A673 (cell line): ENCODE results near the gene CHST2. TPM values are rescaled to one million over a fixed set of nuclear protein-coding genes. Genes with fewer than 3 reads are reported as not detected.

Experiments
- BruUV-seq: library from RNA; stranded (reverse); fragments of 400-500 nt; replicated peaks from 2 replicates; lab custom pipeline; 2021; lab: Mats Ljungman, UMichigan
- CTCF ChIA-PET: fragments of 300-600 bp; sonication (Branson Sonifier 250); formaldehyde crosslinking; loops from one replicate; lab custom pipeline; 2022; ENCODE audit warnings: antibody characterized with exemption; lab: Charles Lee
- POLR2A ChIA-PET: fragments of 300-600 bp; sonication (Branson Sonifier 250); formaldehyde crosslinking; loops from one replicate; lab custom pipeline; 2022; ENCODE audit warnings: antibody characterized with exemption; ENCODE audit not compliant: low non-redundant PET; lab: Charles Lee
- DNase-seq: peaks from one replicate; pipeline ENCODE4 v3.0.0-alpha.2; 2015; ENCODE audit warnings: low spot score
- H3K27ac ChIP-seq: fragments of 200-600 bp; sonication (generic); 2 replicates; pipeline ENCODE4 v1.5.1; 2016; ENCODE audit warnings: mixed run types, low read depth, mild to moderate bottlenecking, mixed read lengths, antibody characterized with exemption, low read length; ENCODE audit not compliant: poor library complexity, severe bottlenecking
- H3K27me3 ChIP-seq: fragments of 200-600 bp; sonication (generic); replicated peaks from 2 replicates; pipeline ENCODE4 v1.6.1; 2017; ENCODE audit warnings: mixed run types, low read depth, mild to moderate bottlenecking, mixed read lengths, antibody characterized with exemption, low read length; ENCODE audit not compliant: insufficient read depth, poor library complexity
- H3K36me3 ChIP-seq: fragments of 200-600 bp; sonication (generic); 2 replicates; pipeline ENCODE4 v1.6.1; 2016; ENCODE audit warnings: mixed run types, mild to moderate bottlenecking, mixed read lengths, antibody characterized with exemption, low read length; ENCODE audit not compliant: insufficient read depth, poor library complexity, severe bottlenecking
- H3K4me1 ChIP-seq: fragments of 200-600 bp; sonication (generic); 2 replicates; pipeline ENCODE4 v1.6.1; 2017; ENCODE audit warnings: mixed run types, mild to moderate bottlenecking, mixed read lengths, antibody characterized with exemption, low read length; ENCODE audit not compliant: insufficient read depth, poor library complexity, severe bottlenecking
- H3K4me3 ChIP-seq: fragments of 200-600 bp; sonication (generic); 2 replicates; pipeline ENCODE4 v1.5.1; 2016; ENCODE audit warnings: low read depth, mixed run types, mild to moderate bottlenecking, mixed read lengths, low read length; ENCODE audit not compliant: poor library complexity, severe bottlenecking
- H3K9me3 ChIP-seq: fragments of 200-600 bp; sonication (generic); 2 replicates; pipeline ENCODE4 v1.6.1; 2016; ENCODE audit warnings: mixed run types, low read depth, mild to moderate bottlenecking, mixed read lengths, antibody characterized with exemption, low read length; ENCODE audit not compliant: poor library complexity, severe bottlenecking
- EZH2 ChIP-seq: fragments of 200-600 bp; sonication (generic); IDR thresholded peaks from 2 replicates; pipeline ENCODE4 v1.6.1; 2017; ENCODE audit warnings: borderline replicate concordance, low read depth, mild to moderate bottlenecking, mixed read lengths, antibody characterized with exemption, low read length; ENCODE audit not compliant: poor library complexity, severe bottlenecking
- intact Hi-C: fragments of 100-400 bp; cut with micrococcal nuclease; formaldehyde crosslinking; loops from one replicate; pipeline ENCODE4 v1.10.0; 2022; ENCODE audit not compliant: unreplicated experiment
- total RNA-seq: library from RNA; stranded (reverse); gene quantifications from 2 replicates; pipeline ENCODE4 v1.2.3, GENCODE V29; 2021
- TF ChIP-seq, protein P1 (sequence below): fragments of 300-800, 200-600 bp; sonication (generic); conservative IDR thresholded peaks from 2 replicates; pipeline ENCODE4 v1.5.1; 2017; ENCODE audit warnings: low read depth, mild to moderate bottlenecking, antibody characterized with exemption, low read length, moderate library complexity, mixed read lengths

CHST2 gene
- total RNA-seq, 1 experiment from 2014 or later = 0.64 TPM

DNA sequence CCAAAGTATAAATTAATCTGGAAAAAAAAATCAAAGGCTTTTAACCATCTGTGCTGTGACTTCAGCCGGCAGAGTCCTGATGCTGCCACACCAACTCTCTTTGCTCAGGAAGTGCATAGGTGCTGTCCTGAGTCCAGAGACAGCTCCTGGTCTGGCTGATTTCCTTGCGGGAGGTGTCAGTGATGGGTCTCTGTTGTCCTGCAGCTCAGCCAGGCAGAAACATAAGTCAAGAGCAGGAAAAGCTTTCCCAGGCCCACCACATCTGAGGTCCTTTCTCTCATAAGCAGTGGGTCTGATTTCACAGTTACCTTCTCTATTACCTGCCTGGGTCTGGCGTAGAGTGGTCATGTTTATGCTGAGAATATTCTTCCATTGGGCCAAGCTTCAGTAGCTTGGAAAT, 19.4 kb downstream of the CHST2 start:
- intact Hi-C loops = no loop called here
- BruUV-seq = no TSS peak
- POLR2A ChIA-PET = interaction anchor here (0.7 kb wide), 1 partner anchor 570 kb away, joined by 4 read pairs; no protein-coding TSS in a partner anchor
- DNase-seq = no peak
- no peak overlapping the region for H3K27ac ChIP-seq
- TF ChIP-seq, protein P1, sequence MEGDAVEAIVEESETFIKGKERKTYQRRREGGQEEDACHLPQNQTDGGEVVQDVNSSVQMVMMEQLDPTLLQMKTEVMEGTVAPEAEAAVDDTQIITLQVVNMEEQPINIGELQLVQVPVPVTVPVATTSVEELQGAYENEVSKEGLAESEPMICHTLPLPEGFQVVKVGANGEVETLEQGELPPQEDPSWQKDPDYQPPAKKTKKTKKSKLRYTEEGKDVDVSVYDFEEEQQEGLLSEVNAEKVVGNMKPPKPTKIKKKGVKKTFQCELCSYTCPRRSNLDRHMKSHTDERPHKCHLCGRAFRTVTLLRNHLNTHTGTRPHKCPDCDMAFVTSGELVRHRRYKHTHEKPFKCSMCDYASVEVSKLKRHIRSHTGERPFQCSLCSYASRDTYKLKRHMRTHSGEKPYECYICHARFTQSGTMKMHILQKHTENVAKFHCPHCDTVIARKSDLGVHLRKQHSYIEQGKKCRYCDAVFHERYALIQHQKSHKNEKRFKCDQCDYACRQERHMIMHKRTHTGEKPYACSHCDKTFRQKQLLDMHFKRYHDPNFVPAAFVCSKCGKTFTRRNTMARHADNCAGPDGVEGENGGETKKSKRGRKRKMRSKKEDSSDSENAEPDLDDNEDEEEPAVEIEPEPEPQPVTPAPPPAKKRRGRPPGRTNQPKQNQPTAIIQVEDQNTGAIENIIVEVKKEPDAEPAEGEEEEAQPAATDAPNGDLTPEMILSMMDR = no peak
- no peak for TF ChIP-seq EZH2
- H3K36me3 ChIP-seq = no peaks in the 10 kb centered on the region
- peaks cover 4% of the 10 kb centered on the region for H3K4me1 ChIP-seq
- CTCF ChIA-PET = no interaction called here
- H3K4me3 ChIP-seq = no peak overlapping the region
- no peaks in the 10 kb centered on the region for H3K9me3 ChIP-seq
- H3K27me3 ChIP-seq = no peaks in the 10 kb centered on the region

DNA sequence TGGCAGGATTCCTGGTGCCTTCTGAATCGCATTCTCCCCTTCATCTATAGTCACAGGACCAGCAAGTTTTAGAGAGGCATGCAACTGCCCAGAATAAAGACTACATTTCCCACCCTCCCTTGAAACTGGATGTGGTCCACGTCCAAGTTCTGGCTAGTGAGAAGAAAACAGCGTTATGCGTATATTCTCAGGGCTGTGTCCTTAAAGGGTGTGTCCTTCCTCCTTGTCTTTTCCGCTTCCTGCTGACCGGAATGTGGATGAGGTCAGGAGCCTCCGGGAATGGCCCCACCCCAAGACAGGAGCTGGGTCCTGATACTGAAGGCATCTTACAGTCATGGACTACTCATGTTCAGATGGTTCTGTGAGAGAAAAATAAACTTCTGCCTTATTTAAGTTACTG, 20.2 kb downstream of the CHST2 start:
- Histone ChIP-seq H3K9me3 (no peaks in the 10 kb centered on the region), H3K4me1 (peaks cover 4% of the 10 kb centered on the region), H3K4me3 (no peak overlapping the region), H3K27me3 (no peaks in the 10 kb centered on the region), H3K36me3 (no peaks in the 10 kb centered on the region), H3K27ac (no peak overlapping the region)
- CTCF ChIA-PET = interaction anchor here (0.5 kb wide), 1 partner anchor 834 kb away, joined by 3 read pairs; no protein-coding TSS in a partner anchor
- DNase-seq = no peak
- BruUV-seq = no TSS peak
- POLR2A ChIA-PET = no interaction called here
- intact Hi-C loops = no loop called here
- TF ChIP-seq, protein P1 = no peak

DNA sequence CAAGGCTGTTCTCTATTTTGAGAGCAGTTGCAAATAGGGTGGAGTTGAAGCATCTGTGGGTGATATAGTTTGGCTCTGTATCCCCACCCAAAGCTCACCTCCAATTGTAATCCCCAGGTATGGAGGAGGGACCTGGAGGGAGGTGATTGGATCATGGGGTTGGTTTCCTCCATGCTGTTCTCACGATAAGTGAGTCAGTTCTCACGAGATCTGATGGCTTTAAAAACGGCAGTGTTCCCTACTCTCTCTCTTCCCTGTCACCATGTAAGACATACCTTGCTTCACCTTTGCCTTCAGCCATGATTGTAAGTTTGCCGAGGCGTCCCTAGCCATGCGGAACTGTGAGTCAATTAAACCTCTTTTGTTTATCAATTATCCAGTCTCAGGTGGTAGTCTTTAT, 21.0 kb downstream of the CHST2 start:
- POLR2A ChIA-PET = no interaction called here
- intact Hi-C loops = no loop called here
- no peaks in the 10 kb centered on the region for H3K36me3 ChIP-seq

More for the DNA sequence above, 21.0 kb downstream of the CHST2 start:
- CTCF ChIA-PET = interaction anchor here (0.5 kb wide), 1 partner anchor 834 kb away, joined by 3 read pairs; no protein-coding TSS in a partner anchor
- Histone ChIP-seq H3K27me3 (no peaks in the 10 kb centered on the region), H3K4me3 (no peak overlapping the region), H3K27ac (no peak overlapping the region), H3K4me1 (peaks cover under 1% of the 10 kb centered on the region), H3K9me3 (no peaks in the 10 kb centered on the region)
- DNase-seq = no peak
- TF ChIP-seq, protein P1 = no peak
- no peak for TF ChIP-seq EZH2
- BruUV-seq = no TSS peak
